Activated CD4-positive, alpha-beta T cell treated with anti-CD3 and anti-CD28 coated beads for 48 hours (primary cell): ENCODE data around the gene ERV3-1.
"Not testable (repeated sequence)": the region's sequence is repeated elsewhere in the genome, so short reads cannot be mapped to it uniquely, and the experiment has no call there.

Experiments
- DNase-seq: peaks from one replicate; pipeline ENCODE4 v3.0.0-alpha.2; 2020

Gene ERV3-1, protein sequence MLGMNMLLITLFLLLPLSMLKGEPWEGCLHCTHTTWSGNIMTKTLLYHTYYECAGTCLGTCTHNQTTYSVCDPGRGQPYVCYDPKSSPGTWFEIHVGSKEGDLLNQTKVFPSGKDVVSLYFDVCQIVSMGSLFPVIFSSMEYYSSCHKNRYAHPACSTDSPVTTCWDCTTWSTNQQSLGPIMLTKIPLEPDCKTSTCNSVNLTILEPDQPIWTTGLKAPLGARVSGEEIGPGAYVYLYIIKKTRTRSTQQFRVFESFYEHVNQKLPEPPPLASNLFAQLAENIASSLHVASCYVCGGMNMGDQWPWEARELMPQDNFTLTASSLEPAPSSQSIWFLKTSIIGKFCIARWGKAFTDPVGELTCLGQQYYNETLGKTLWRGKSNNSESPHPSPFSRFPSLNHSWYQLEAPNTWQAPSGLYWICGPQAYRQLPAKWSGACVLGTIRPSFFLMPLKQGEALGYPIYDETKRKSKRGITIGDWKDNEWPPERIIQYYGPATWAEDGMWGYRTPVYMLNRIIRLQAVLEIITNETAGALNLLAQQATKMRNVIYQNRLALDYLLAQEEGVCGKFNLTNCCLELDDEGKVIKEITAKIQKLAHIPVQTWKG

DNA sequence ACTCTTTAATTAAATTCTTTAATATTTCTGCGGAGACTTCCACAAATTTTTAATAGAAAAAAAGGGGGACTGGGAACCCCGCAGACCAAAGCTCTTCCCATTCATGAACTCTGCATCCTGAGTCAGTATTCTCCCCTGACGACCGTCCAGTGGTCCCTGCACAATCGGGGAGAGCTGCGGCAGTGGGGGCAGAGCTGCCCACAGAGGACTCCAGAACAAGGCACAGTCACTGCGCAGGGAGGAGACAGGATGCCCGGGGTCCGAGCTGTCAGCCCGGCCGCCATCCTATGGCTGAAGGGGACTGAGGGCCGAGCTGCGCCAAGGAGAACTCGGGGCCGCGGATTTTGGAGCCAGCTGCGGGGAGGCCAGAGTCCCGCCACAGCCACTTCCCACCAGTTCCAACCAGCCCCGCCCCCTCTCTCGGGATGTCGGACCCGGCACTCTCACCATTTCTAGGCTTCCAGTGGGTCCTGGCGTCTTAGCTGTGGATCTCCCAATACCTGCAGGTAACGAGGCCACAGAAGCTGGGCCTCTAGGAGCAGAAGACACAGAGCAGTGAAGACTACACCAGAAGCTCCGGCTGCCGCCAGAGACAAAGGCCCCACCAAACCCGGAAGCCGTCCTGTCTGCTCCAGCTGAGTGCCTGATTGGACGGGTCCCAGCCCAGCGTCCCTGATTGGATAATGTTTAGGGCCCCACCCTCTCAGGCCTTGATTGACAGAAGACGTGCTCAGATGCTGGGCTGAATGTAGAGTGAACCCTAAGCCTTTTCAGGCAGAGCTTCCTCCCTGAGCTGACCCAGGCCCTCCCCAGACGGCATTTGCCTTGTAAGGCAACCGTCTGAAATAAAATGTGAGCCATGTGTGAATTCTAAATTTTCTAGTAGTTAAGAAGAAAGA, at the start of gene ERV3-1:
Gene ERV3-1 (minus strand): TSS at position 594 of the 899 bp plus-strand sequence. CDS start 13,661 bp downstream, outside the sequence.
- peak; percentile 94 for DNase-seq

DNA sequence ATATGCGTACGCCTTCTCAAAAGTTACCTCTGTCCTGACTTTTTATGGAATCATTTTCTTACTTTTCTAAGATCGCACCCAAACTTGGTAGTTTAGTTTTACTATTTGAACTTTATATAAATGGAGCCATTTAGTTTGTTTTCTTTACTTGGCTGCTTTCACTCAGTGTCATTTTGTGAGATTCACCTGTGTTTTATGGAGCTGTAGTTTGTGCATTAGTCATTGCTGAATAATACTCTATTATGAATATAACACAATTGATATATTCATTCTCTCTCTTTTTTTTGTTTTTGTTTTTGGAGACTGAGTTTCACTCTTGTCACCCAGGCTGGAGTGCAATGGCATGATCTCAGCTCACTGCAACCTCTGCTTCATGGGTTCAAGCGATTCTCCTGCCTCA, 49.3 kb upstream of the ERV3-1 start:
- not testable (repeated sequence) for DNase-seq

GRCh38 chr7:65054466-65054994, 48.0 kb upstream of the ERV3-1 start:
- DNase-seq: not testable (repeated sequence)

- DNase-seq: not testable (repeated sequence)
Observed at GRCh38 chr7:65051654-65052053, 45.2 kb upstream of the ERV3-1 start.

DNA sequence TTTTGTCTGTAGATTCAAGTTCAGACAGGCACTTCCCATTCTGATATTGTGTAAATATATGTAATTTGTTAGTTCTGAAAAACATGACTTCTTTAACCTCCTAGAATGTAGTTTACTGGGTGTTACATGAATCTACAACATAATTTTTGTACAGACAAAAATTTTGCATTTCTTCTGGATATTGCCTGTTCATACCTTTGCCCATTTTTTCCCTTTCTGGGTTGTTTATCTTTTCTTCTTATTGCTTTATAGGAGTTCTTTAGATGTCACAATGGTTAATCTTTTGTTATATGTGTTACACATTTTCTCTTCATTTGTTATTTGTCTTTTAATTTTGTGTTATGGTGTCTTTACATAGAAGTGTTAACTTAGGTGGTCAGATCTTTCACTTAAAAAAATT, 44.7 kb upstream of the ERV3-1 start:
- DNase-seq: not testable (repeated sequence)

DNA sequence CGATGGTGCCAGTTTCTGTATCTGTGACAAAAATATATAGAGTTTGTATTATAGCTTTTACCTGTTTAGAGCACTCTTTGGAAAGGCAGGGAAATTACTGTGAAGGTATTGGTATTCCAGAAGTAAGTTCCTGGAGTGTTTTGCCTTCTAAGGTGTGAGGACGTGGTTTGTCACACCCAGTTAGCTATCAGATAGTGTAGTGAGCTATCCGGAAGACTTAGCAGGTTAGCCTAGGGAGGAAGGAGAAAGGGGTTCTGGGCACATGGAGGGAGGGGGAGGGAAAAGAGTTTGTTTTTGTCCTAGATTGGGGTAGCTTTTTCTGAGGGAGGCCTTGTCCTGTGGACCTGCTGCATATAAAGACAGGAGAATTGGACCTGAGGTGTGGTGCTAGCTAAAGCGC, 39.8 kb upstream of the ERV3-1 start:
- not testable (repeated sequence) for DNase-seq

GRCh38 chr7:65045589-65045988, 39.1 kb upstream of the ERV3-1 start:
- not testable (repeated sequence) for DNase-seq

DNA sequence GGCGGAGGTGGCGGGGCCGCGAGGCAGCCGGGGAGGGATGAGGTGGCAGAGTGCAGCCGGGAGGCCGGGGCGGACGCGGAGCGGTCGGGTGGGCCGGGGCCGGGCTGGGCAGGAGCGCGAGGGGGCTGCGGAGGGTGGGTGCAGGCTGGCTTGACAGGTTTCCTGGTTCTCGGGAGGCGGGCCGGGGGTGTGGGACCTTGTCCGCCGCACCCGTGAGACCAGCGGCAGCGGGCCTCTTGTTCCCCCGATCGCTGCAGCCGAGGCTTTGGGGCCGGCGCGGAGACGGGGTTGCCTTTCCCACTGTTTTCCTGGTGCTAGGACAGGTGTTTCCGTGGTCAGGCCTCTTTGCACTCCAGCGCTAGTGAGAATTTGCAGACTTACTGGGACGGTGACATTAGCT, 32.3 kb upstream of the ERV3-1 start:
- peak; percentile 21 for DNase-seq

- peak; percentile 92 for DNase-seq
Observed at GRCh38 chr7:65037740-65038688, 31.5 kb upstream of the ERV3-1 start.

- not testable (repeated sequence) for DNase-seq
Observed at GRCh38 chr7:65036526-65036925, 30.0 kb upstream of the ERV3-1 start.

DNA sequence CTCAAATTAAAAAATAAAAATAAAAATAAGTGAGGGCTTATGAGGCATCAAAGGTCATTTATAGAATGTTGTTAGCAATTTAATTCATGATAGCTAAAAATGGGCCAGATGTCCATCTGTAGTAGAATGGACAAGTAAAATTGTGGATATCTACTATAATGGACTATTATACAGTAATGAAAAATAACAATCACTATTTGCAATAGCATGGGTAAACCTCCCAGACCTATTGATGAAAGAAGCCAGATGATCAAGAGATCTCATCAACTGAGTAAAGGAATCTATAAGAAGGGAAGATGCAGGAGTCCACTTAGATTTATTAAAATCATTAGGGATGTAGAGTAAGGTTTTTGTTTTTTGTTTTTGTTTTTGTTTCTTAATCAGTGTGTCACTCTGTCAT, 29.0 kb upstream of the ERV3-1 start:
- not testable (repeated sequence) for DNase-seq

DNA sequence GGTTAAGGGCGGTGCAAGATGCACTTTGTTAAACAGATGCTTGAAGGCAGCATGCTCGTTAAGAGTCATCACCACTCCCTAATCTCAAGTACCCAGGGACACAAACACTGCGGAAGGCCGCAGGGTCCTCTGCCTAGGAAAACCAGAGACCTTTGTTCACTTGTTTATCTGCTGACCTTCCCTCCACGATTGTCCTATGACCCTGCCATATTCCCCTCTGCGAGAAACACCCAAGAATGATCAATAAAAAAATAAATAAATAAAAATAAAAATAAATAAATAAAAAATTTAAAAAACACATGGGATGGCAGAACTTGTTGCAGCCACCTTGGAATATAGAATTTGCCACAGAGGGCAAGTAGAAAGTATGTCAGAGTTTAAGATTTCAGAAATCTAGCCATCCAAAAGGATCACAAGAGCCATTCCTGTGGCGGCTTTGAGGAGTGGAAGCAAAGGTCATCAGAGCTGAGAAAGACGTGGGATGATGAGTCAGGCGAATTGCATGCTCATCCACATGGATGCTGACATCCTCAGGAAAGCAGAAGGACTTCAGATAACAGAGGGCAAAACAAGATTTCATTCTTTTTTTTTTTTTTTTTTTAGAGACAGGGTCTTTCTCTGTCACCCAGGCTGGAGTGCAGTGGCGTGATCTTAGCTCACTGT, 27.8 kb upstream of the ERV3-1 start:
- not testable (repeated sequence) for DNase-seq

DNA sequence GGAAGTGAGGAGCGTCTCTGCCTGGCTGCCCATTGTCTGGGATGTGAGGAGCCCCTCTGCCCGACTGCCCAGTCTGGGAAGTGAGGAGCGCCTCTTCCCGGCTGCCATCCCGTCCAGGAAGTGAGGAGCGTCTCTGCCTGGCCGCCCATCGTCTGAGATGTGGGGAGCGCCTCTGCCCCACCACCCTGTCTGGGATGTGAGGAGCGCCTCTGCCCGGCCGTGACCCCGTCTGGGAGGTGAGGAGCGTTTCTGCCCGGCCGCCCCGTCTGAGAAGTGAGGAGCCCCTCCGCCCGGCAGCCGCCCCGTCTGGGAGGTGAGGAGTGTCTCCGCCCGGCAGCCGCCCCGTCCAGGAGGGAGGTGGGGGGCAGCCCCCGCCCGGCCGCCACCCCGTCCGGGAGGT, 26.9 kb upstream of the ERV3-1 start:
- not testable (repeated sequence) for DNase-seq

- not testable (repeated sequence) for DNase-seq
Observed at GRCh38 chr7:65025023-65025422, 18.5 kb upstream of the ERV3-1 start.

DNA sequence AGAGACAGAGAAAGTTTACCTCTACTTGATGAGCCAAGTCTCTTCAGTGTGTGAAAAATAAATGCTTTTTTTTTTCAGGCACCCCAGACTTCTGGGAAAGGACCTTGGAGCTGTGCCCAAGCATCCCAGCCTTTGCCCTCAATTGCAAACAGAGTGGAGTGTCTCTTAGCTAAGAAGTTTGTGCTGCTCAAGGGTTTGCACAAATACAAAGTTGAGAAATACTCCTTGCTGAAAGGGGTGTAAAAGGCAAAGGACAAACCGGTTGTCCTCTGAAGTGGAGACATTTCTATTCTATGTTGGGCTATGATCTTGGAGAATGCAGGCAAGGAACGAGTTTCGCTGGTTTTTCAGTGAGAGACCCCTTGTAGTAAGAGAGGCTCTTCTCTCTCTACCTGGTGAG, 14.5 kb upstream of the ERV3-1 start:
- not testable (repeated sequence) for DNase-seq

DNA sequence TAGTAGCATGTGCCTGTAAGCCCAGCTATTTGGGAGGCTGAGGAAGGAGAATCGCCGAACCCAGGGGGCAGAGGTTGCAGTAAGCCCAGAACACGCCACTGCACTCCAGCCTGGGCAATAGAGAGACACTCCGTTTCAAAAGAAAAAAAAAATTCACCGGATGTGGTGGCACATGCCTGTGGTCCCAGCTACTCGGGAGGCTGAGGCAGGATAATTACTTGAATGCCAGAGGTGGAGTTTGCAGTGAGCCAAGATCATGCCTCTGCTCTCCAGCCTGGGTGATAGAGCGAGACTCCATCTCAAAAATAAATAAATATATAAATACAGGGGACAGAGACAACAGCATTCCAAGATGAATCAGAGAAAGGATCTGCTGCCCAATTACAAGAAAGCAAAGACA, 3.4 kb upstream of the ERV3-1 start:
- not testable (repeated sequence) for DNase-seq

DNA sequence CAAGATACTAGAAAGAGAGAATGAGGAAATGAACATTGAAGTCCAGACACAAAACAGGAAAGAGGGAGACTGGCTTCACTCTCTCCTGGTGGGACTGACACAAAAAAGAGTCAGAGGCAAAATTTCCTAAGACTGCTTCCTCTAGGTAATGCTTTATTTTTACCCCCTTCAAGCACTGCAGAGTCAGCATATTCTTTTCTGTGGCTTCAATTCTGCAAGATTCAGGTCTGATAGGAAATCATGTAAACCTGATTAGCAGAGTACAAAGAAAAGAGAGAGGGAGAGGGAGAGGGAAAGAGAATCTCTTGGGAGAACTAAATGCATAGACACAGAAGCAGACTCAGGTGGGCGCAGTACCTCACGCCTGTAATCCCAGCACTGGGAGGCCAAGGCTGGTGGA, 2.9 kb upstream of the ERV3-1 start:
- DNase-seq: not testable (repeated sequence)

DNA sequence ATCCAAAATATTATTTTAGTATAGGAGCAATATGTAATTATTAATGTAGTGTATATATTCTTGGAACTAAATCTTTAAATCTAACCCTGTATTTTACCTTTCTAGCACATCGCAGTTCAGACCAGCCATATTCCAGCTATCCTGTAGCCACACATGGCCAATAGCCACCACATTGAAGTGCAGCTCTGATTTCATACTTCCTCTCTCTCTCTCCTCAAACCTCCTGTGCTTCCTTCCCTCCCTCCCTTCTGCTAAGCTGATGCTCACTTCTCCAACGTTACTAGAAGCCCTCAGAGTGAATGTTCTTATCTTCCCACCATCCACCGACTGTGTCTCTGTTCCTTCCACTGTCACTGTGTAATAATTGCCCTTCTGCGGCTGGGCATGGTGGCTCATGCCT, 549 bp upstream of the ERV3-1 start:
- peak; percentile 5 for DNase-seq

DNA sequence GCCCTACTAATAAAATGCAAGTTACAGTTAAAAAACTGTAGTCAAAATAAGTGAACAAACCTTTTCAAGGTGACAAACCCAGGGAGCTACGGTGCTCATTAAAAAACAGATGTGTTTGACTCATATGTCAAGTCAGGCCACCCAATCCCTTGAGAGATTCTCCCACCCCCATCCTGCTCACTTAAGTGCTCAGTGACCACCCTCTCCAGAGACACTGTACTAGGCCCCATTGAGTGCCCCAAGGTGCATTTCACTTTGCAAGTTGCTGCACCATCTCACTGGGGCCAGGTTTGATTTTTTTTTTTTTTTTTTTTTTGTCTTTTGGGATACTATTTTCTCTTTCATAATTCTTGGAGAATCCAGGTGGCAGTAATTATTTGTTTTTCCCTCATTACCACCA, 1.9 kb downstream of the ERV3-1 start:
- no peak for DNase-seq

DNA sequence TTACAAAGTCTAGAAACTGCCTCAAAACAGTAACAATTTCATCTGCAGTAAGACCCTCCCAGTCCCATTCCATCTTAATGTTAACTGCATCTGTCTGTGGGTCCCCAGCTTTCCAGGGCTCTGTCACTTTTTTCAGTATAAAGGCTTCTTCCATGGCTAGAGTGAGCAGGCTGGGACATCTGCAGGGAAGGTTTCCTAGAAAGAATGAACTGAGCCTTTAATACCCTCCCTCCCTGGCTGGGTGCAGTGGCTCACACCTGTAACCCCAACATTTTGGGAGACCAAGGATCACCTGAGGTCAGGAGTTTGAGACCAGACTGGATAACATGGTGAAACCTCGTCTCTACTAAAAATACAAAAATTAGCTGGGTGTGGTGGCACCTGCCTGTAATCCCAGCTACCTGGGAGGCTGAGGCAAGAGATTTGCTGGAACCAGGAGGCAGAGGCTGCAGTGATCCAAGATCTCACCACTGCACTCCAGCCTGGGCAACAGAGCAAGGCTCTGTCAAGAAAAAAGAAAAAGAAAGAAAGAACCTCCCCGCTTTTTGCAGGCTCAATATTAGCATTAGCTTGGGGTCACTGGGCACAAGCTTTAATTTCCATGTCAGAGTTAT, 3.4 kb downstream of the ERV3-1 start:
- no peak for DNase-seq
